ENCODE data around the gene PRPSAP2.
A peak's percentile ranks its signal among the peaks of the same experiment; 100 is the strongest.

Gene PRPSAP2

DNA sequence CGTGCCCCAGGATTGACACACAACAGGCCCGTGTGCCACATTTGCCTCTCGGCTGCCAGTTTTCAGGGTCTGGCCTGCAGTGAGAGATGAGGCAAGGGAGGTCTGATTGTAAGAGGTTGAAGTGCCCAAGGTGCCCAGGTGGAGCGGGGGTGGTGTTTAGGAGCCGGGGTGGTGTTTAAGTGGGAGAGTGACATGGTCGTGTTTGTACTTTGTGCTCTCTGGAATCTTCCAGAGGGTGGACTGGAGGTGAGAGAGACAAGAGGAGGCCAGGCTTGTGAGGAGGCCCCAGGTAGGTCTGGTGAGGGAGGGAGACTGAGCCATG lies 104.5 kb downstream of the PRPSAP2 start:
- no peak for DNase-seq (ENCODE audit: low spot score)

DNA sequence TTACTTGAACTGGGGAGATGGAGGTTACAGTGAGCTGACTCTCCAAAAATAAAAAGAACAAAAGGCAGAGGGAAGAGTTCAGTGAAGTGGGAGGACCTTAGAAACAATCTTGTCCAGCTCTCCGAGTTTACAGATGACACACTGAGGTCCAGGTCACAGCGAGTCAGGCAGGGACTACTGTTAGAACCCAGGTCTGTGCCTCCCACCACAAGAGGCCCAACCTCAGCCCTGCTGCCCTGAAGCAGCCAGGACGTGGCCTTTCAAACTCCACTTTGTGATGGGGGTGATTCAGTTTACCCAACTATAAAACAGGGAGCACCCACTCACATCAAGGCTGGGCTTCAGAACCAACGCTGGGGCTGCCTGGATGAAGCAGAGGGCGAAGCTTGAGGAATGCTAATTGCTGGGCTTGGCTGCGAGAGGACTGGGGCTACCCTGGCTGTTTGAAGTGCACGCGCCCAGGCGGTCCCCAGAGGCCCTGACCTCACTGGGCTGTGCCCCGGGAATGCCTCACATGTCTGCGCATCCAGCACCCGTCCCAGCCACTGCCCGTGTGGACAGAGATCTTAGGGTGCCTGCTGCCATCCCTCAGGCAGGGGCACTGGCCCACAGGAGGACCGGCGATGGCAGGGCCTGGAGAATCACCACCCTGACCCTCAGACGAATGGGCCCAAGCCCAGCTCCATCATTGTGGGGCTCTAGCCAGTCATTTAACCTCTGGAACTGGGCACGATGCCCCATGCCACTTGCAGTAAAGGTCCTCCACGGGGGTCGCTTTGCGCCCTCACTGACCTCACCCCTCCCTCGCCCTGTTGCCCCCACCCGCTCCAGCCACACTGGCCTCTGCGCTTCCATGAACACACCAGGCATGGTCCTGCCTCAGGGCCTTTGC lies 105.4 kb downstream of the PRPSAP2 start:
- peak; percentile 79 for DNase-seq (ENCODE audit: low spot score)

DNA sequence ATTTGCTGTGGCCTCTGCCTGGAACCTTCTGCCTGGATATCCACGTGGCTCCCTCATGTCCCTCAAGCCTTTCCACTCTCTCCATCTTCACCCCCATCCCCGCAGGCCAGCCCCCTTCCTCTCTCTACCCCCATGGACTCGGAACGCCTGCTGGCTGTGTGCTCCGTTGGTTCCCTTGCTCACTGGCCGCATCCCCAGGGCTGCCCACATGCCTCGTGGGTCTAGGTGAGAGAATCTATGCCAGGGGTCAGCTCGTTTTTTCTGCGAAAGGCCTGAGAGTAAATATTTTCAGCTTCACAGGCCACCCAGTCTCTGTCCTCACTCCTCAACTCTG lies 106.1 kb downstream of the PRPSAP2 start:
- no peak for DNase-seq (ENCODE audit: low spot score)

DNA sequence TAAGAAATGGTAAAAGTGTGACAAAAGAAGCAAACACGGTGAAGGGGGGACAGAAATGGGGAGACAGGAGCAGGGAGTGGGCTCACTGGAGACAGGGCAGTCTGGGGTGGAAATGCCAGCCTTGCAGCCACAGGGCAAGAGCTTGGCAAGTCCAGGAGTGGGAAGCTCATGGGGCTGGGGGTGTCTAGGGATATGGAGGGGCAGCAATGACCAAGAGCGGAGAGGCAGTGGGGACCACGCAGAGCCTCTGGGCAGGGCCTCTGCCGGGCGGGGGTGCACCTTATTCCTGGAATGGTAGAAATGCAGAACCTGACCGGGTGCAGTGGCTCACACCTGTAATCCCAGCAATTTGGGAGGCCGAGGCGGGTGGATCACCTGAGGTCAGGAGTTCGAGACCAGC lies 106.6 kb downstream of the PRPSAP2 start:
- no peak for DNase-seq (ENCODE audit: low spot score)

DNA sequence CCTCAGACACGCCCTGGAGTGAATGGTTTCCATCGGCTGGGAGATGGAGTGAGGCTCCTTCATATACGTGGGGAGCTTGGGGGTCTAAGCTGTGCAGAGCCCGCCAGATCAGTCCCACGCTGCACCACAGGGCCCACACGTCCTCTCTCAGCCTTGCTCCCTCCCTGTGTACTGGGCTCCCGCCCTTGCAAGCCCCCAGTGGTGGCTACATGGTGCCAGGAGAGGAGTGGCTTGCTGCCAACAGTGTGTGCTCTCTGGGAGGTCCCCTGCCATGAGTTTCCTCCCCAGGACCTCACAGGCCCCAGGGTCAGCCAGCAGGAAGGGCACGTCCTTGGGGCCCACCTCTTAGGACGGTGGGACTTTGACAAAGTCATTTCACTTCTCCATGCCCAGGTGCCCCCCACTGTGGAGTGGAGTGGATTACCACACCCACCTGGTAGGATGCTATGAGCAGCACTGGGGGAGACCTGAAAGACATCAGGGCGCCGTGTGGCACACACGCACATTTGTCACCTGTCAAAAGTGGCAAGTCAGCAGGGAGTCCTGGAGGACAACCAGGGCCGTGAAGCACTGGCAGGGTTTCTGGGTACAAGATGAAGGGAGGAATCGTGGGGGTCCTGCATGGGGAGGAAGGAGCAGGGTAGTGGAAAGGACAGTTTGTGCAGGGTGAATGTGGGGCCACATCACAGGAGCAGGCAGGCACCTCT lies 107.8 kb downstream of the PRPSAP2 start:
- DNase-seq (ENCODE audit: low spot score) = no peak

DNA sequence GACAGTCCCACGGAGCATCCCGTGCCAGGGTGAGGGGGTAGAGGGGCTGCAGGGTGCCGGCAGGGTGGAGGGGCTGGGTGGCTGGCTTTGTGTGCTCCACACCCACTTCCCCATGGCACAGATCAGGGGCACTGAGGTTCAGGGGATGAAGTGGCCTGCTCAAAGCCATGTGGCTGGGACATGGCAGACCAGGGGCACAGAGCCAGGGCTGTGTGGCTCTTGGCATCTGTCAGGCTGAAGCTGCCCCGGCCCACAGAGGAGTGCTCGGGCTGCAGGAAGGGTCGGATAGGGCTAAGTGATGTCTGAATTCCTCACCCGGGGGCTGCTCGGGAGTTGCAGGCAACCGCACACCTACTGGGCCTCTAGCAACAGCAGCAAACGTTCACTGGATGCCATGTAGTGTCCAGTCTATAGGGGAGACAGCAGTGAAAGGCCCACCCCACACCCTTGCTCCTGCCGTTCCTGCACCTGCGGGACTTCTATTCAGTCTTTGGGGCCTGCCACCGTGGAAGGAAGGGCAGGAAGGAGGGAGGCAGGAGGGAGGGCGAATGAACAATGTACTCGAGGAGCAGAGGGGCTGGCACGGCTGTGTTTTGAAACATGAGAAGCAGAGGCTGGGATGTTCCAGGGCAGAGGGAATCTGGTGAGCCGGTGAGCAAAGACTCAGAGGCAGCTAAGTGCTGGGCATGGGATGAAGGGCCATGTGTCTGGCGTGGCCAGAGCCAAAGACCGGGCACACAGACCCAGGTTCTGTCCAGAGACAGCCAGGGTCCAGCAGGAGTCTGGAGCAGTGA lies 109.1 kb downstream of the PRPSAP2 start:
- no peak for DNase-seq (ENCODE audit: low spot score)

DNA sequence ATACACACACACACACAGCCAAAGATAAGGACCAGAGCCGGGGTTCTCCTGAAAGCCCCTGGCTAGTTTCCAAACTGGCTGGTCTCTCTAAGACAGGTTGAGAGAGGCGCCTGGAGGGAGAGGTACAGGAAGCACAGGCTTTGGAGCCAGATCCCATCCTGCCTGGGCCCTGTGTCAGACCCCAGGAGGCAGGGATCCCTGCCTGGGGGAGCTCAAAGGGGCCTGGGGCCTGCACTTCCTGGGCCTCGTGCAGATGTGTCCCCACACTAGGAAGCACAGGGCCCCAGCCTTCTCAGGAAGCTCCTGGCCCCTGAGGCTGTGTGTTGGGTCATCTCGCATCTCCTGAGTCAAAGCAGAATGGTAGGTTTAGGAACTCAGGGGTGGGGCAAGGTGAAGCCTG lies 110.0 kb downstream of the PRPSAP2 start:
- DNase-seq (ENCODE audit: low spot score) = no peak

DNA sequence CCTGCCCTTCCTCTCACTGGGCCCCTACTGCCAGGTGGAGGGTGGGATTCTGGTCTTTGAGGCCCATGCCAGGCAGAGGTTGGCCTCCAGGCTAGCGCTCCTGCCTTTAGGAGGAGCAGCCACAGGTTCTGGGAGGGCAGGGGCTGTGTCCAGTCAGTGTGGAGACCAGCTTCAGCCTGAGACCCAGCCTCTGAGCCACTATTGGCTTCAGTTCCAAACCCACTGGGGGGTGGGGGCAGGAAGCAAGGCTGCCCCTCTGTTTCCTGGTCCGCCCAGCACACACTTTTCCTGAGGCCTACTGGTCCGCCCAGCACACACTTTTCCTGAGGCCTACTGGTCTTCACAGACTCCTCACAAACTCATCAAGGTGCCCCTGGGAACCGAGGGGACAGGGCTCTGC lies 110.4 kb downstream of the PRPSAP2 start:
- no peak for DNase-seq (ENCODE audit: low spot score)

DNA sequence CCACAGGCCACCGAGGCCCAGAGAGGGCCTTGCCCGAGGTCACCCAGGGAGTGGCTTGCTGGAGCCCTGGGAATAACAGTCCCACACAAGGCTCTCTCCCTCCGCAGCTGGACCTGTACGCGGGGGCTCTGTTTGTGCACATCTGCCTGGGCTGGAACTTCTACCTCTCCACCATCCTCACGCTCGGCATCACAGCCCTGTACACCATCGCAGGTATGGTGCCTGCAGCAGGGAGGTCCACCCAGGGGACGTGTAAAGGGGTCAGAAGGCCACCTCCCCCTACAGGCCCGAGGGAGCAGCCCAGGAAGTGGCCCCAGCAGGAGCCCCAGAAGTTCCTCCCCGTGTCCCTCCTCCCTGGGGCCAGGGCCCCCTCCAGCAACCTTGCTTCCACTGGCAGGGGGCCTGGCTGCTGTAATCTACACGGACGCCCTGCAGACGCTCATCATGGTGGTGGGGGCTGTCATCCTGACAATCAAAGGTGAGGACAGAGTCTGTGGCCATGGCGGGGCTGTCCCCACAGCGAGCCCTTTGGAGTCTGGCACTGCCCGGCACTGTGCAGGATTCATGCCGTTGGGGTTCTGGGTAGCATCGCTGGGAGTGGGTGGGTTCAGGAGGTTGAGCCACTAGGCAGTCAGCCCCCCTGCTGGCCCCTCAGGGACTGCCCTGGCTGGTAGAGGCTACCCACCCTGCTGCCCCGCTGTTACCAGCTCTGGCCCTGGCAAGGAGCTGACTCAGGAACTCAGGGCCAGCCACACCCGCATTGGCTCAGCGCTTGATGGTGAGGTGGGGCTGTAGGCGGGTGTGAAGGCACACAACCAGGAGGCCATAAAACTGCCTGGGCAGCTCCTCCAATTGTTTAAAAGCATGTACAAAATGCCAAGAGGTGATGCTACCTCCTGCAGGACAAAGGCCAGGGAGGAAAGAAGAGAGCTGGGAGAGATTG lies 111.3 kb downstream of the PRPSAP2 start:
- peak; percentile 60 for DNase-seq (ENCODE audit: low spot score)

DNA sequence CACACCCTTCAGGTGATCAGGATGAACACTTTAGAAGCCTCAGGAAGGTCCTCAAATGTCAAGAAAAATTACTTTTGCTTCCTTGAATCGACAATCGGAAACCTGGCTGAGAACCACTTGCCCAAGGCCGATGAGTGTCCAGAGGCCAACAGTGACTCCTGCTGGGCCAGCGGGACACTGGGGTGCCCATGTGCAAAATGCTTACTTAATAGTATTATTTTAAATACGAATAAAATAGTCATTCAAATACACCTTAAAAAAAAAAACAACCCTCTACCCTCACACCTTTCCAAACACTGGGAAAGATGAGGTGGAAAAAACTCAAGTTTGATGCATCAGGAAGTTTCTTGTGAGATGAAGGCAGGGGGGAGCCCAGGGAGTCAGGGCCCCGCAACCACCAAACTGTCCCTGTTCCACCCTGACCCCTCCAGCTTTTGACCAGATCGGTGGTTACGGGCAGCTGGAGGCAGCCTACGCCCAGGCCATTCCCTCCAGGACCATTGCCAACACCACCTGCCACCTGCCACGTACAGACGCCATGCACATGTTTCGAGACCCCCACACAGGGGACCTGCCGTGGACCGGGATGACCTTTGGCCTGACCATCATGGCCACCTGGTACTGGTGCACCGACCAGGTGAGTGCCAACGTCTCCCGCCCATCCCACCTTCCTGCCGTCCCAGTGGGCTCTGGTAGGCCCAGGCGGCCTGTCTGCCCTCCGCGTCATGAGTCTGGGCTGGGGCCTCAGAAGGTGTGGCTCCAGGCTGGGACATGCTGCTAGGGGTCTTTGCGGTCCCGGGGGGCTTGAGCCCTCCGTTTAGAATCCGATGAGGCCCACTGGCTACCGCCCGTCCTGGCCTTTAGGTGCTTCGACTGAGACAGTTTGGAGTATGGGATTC lies 112.9 kb downstream of the PRPSAP2 start:
- no peak for DNase-seq (ENCODE audit: low spot score)

DNA sequence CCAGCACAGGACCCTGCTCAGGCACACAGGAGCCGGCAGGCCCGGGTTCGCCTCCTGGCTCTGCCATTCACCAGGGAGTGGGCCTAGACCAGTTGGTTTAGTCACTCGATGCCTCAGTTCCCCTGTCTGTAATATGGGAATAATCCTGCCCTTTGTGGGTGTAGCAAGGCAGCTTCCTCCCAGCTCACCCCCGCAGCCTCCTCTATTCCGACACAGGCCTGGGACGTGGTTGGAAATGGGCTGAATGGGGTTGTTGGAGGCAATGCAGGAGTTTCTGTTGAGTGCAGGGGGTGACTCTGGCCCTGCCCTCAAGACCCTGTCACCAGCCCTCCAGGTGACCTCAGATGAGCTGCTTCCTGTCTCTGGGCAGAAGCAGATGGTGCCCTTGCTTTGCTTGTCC lies 113.9 kb downstream of the PRPSAP2 start:
- no peak for DNase-seq (ENCODE audit: low spot score)

DNA sequence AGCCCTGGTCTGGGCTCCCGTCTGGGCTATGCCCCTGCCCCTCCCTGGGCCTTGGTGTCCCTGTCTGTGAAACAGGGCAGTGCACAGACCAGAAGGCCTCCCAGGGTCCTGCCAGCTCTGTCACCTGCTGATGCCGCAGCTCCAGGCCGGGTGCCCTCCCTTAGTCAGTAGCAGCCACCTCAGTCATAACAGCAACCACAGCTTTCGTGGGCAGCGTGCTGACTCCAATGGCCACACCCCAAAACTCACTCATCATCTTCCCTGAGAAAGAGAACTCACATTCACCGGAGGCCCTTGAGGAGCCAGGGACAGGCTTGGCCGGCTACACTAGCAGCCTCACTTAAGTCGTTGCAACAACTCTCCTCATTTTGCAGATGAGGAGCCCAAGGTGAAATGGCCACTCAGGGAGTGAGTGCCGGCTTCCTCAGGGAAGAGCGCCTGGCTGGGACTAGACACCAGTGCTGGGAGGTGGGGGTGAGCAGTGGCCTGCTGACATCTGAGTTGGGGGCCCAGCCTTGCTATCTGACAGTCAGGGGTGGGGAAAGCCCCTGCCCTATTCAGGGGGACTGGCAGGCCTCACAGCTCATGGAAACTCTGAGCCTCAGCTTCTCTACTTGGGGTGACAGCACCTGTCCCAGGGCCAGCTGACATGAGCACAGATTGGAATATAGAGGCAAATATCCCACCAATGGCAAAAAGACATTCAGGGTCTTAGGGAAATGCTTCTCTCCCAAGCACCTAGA lies 116.6 kb downstream of the PRPSAP2 start:
- DNase-seq (ENCODE audit: low spot score) = no peak

DNA sequence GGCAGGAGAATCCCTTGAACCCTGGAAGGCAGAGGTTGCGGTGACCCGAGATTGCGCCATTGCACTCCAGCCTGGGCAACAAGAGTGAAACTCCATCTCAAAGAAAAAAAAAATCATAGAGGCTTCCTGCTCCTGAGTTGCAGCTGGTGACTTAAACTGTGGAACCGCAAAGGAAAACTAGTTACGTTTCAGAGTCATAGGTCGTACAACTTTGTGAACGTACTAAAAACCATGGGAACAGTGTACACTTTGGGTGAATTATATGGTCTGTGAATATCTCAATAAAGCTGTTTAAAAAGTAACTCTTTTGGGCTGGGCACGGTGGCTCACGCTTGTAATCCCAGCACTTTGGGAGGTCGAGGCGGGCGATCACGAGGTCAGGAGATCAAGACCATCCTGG lies 117.7 kb downstream of the PRPSAP2 start:
- DNase-seq (ENCODE audit: low spot score) = no peak

DNA sequence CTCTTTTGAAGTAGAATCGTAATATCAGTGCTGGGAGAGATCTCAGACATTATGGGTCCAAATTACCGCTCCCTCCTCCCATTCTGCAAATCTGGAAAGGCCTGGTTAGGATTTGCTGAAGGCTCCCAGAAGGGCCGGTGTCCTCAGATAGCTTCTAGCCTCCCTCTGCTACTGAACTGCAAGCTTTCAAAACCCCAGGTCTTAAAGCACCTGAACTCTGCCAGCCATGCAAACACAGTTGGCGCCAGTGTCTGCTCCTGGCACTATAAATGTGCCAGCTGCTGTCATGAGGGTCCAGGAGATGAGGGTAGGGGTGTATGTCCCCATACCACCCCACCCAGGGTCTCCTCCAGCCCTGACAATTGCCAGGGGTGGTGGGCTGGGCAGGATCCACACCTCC lies 118.3 kb downstream of the PRPSAP2 start:
- no peak for DNase-seq (ENCODE audit: low spot score)

DNA sequence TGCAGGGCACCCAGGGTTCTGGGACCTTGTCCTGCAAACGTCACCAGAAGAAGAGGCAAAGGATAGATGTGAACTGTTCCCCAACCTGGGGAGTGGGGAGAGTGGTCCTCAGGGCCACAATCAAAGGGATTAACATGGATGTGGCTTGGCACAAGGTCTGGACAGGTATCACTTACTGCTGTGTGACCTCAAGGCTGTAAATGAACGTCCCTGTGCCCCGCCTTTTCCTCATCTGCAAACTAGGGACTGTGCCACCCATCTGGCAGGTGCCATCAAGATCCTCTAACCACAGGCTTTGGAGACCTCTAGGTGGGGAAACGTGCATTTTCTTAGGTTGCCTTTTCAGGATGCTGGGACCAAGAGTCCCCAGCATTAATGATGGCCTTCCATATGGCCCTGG lies 119.1 kb downstream of the PRPSAP2 start:
- DNase-seq (ENCODE audit: low spot score) = no peak

DNA sequence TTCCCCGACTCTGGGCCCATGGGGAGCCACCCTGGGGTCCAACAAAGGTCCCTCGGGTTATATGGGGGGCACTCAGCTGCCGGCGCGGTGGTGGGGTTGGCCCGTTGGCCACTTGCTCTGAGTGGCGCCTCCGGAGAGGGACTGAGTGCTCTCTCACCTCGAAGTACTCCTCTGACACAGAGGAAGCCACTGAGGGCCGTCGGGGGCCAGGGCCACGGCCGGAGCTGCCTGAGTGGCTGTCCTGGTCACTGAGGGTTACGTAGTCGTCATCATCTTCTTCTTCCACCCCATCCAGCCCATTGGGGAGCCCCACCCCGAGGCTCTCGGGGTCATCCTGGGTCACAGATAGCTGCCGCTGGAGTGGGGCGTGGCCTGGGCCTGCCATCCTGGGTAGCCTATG lies 119.7 kb downstream of the PRPSAP2 start:
- no peak for DNase-seq (ENCODE audit: low spot score)

DNA sequence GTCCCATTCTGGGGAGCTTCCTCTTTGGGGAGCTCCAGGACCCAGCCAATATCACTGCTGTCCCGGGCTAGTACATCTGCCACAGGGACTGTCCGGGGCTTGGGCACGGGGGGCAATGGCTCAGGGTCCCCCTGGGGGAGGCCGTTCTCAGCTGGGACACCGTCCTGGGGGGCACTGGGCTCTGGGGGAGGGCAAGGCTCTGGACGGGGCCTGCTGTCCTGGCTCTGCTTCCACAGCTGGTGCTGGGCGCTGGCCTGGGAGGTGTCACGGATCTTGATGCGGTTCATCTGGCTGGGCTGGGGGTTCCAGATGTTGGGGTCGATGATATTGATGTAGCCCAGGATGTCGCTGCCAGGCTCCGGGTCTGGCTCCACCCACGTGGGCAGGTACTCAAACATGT lies 120.1 kb downstream of the PRPSAP2 start:
- no peak for DNase-seq (ENCODE audit: low spot score)

DNA sequence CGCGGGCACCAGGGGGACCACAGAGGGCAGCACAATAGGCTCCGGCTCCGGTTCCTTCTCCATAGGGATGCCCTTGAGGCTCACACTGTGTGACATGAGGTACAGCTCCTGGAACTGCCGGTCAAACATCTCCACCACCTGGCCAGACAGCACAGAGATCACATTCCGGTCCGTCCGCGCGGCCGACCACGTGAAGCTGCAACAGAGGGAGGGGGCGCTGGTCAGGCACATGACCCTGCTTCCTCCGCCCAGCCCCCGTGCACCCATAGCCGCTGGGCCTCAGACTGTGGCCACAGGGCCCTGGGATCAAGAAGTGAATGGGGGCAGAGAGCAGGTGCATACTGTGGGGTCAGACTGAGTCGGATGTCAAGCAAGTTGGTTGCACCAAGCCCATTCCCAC lies 120.7 kb downstream of the PRPSAP2 start:
- DNase-seq (ENCODE audit: low spot score) = no peak
